ENCODE measurements around the gene ZNF283.
"Not testable (repeated sequence)": the region's sequence is repeated elsewhere in the genome, so short reads cannot be mapped to it uniquely, and the experiment has no call there.

Gene ZNF283

DNA sequence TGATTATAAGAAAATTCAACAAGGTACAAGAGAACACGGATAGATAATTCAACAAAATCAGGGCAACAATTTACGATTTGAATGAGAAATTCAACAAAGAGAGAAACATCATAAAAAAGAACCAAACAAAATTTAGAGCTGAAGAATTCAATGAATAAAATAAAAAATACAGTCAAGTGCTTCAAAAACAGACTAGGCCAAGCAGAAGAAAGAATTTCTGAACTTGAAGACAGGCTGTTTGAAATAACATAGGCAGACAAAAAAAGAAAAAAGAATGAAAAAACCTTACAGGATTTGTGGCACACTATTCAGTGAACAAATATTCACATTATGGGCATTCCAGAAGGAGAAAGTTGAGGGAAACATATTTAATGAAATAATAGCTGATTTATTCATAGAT lies 31.1 kb downstream of the ZNF283 start:
- no peak for DNase-seq (ENCODE audit: low read depth)

DNA sequence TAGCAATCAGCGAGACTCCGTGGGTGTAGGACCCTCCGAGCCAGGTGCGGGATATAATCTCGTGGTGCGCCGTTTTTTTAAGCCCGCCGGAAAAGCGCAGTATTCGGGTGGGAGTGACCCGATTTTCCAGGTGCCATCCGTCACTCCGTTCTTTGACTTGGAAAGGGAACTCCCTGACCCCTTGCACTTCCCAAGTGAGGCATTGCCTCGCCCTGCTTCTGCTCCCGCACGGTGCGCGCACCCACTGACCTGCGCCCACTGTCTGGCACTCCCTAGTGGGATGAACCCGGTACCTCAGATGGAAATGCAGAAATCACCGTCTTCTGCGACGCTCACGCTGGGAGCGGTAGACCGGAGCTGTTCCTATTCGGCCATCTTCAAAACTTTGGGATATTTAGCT lies 39.8 kb downstream of the ZNF283 start:
- not testable (repeated sequence) for DNase-seq (ENCODE audit: low read depth)

DNA sequence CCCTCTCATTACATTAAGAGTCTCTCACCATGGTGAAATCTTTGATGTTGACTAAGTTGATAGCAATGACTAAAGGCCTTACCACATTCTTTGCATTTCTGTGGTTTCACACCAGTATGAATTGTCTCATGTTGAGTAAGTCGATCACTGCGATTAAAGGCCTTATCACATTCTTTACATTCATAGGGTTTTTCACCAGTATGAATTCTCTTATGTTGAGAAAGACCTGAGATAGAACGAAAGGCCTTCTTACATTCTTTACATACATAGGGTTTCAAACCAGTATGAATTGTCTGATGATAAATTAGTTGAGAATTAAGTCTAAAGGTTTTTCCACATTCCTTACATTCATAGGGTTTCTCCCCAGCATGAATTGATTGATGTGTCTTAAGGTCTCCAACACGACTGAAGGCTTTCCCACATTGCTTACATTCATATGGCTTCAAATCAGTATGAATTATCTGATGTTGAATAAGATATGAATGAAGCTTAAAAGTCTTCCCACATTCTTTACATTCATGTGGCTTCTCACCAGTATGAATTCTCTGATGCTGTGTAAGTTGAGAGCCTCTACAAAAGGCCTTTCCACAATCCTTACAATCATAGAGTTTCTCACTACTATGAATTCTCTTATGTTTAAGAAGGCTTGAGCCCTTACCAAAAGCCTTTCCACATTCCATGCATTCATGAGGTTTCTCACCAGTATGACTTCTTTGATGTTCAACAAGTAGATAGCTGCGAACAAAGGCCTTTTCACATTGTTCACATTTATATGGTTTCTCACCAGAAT lies 45.6 kb downstream of the ZNF283 start:
- DNase-seq (ENCODE audit: low read depth): no peak

- no peak for DNase-seq (ENCODE audit: low read depth)
These were observed 53.4 kb downstream of the ZNF283 start for GRCh38 chr19:43880483-43880882.

DNA sequence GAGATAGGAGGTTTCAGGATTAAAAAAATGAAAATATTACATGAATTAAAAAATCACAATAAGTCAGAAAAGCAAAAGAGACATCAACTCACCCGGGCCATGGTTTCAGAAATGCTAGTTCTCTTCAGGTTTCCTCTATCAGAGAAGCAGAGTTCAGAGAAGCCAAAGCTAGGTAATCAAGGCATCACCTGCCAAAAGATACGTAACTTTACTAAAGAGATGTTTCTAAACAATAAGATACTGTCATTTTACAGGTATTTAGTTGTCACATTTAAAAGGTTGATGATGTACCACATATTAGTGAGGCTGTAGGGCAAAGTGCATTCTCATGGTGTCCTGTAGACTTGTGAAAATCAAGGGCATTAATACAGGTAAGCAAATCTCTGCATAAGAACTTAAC lies 56.7 kb downstream of the ZNF283 start, which contains the start of gene ZNF404:
Gene ZNF404 (minus strand): TSS at position 101 of the 400 bp plus-strand sequence.
- no peak for DNase-seq (ENCODE audit: low read depth)

- no peak for DNase-seq (ENCODE audit: low read depth)
These were observed 68.7 kb downstream of the ZNF283 start for GRCh38 chr19:43895727-43896308.
